ENCODE results near the gene TFG.

- TF ChIP-seq CTCF (IDR thresholded peaks at IDR 0.05) (no peak), EP300 (IDR thresholded peaks at IDR 0.05) (no peak), POLR2A (IDR thresholded peaks at IDR 0.05; ENCODE audit: low read depth) (no peak), POLR2AphosphoS5 (IDR thresholded peaks at IDR 0.05) (no peak)
These were observed 56.8 kb downstream of the TFG start for GRCh38 chr3:100766069-100766468.
